ENCODE results near the gene IGSF8.

Gene IGSF8

GRCh38 chr1:160066829-160067745 lies 31.3 kb downstream of the IGSF8 start:
- H2BK12ac ChIP-seq (ENCODE audit: low read length) = no peak overlapping the region
- H3K23ac ChIP-seq (ENCODE audit: low read depth, low read length, poor library complexity) = no peak overlapping the region
- H3K9ac ChIP-seq (ENCODE audit: low read depth, low read length, poor library complexity) = no peak overlapping the region
- no peak overlapping the region for H4K8ac ChIP-seq (ENCODE audit: low read depth, low read length)
- no peaks in the 10 kb centered on the region for H3K79me1 ChIP-seq (ENCODE audit: low read depth, low read length)
- H3K27me3 ChIP-seq (ENCODE audit: control insufficient read depth in 3 of 3, insufficient read depth in 3 of 3, low read depth in 1 of 3, low read length in 3 of 3) = peaks cover 4 to 63% (median 14%) of the 10 kb centered on the region in 3 experiments
- H2BK120ac ChIP-seq (ENCODE audit: low read depth, low read length) = no peak overlapping the region
- no peak overlapping the region for H3K4me2 ChIP-seq (ENCODE audit: insufficient read depth, low read length, poor library complexity, severe bottlenecking)
- no peak overlapping the region for H3K18ac ChIP-seq (ENCODE audit: low read length)
- H2BK5ac ChIP-seq (ENCODE audit: low read length) = no peak overlapping the region
- H2BK15ac ChIP-seq (ENCODE audit: low read length) = no peak overlapping the region
- DNase-seq (ENCODE audit: low spot score) = no peak
- H3K36me3 ChIP-seq (replicated peaks in 1 of 2; ENCODE audit: control insufficient read depth in 2 of 2, insufficient read depth in 2 of 2, low read length in 2 of 2) = no peaks in the 10 kb centered on the region
- no peak overlapping the region for H3K4me3 ChIP-seq (ENCODE audit: low read length in 2 of 2)
- no peak overlapping the region for H3K27ac ChIP-seq (replicated peaks; ENCODE audit: low read length)
- H2AFZ ChIP-seq (ENCODE audit: low read length) = peak overlapping the region; percentile 49
- no peaks in the 10 kb centered on the region for H3K9me3 ChIP-seq (replicated peaks in 1 of 2; ENCODE audit: control insufficient read depth in 2 of 2, insufficient read depth in 1 of 2, low read depth in 1 of 2, low read length in 2 of 2)
- no CpG with 5 or more reads among the region's 6 CpGs for WGBS, 2 donors (ENCODE audit: extremely low coverage in 2 of 2, insufficient read length in 2 of 2, insufficient replicate concordance in 1 of 2)
- peak overlapping the region; percentile 27 for H3K14ac ChIP-seq (ENCODE audit: low read length)
- no peak overlapping the region for H4K91ac ChIP-seq (ENCODE audit: low read depth, low read length, poor library complexity)
- H3K4ac ChIP-seq (ENCODE audit: low read length) = no peak overlapping the region
- peaks cover 22 to 34% of the 10 kb centered on the region in 2 donors for H3K4me1 ChIP-seq (ENCODE audit: control insufficient read depth in 2 of 2, insufficient read depth in 1 of 2, low read depth in 1 of 2, low read length in 2 of 2)
- H2AK5ac ChIP-seq (ENCODE audit: low read depth, low read length) = peak overlapping the region; percentile 15

- Histone ChIP-seq H2AFZ (ENCODE audit: low read length) (no peak overlapping the region), H2BK15ac (ENCODE audit: low read length) (no peak overlapping the region), H3K4me1 (ENCODE audit: control insufficient read depth in 2 of 2, insufficient read depth in 1 of 2, low read depth in 1 of 2, low read length in 2 of 2) (peaks cover 30 to 46% of the 10 kb centered on the region in 2 donors), H2BK5ac (ENCODE audit: low read length) (no peak overlapping the region), H3K27ac (replicated peaks; ENCODE audit: low read length) (no peak overlapping the region), H3K23ac (ENCODE audit: low read depth, low read length, poor library complexity) (no peak overlapping the region), H3K9ac (ENCODE audit: low read depth, low read length, poor library complexity) (no peak overlapping the region), H3K36me3 (replicated peaks in 1 of 2; ENCODE audit: control insufficient read depth in 2 of 2, insufficient read depth in 2 of 2, low read length in 2 of 2) (no peaks in the 10 kb centered on the region), H3K79me1 (ENCODE audit: low read depth, low read length) (no peaks in the 10 kb centered on the region), H3K4me3 (ENCODE audit: low read length in 2 of 2) (no peak overlapping the region), H4K8ac (ENCODE audit: low read depth, low read length) (no peak overlapping the region), H3K14ac (ENCODE audit: low read length) (no peak overlapping the region), H3K9me3 (replicated peaks in 1 of 2; ENCODE audit: control insufficient read depth in 2 of 2, insufficient read depth in 1 of 2, low read depth in 1 of 2, low read length in 2 of 2) (no peaks in the 10 kb centered on the region), H2AK5ac (ENCODE audit: low read depth, low read length) (no peak overlapping the region), H3K4me2 (ENCODE audit: insufficient read depth, low read length, poor library complexity, severe bottlenecking) (no peak overlapping the region), H3K18ac (ENCODE audit: low read length) (no peak overlapping the region), H2BK12ac (ENCODE audit: low read length) (no peak overlapping the region), H3K27me3 (ENCODE audit: control insufficient read depth in 3 of 3, insufficient read depth in 3 of 3, low read depth in 1 of 3, low read length in 3 of 3) (peaks cover 2 to 56% (median 10%) of the 10 kb centered on the region in 3 experiments), H2BK120ac (ENCODE audit: low read depth, low read length) (no peak overlapping the region), H3K4ac (ENCODE audit: low read length) (no peak overlapping the region), H4K91ac (ENCODE audit: low read depth, low read length, poor library complexity) (no peak overlapping the region)
- no peak for DNase-seq (ENCODE audit: low spot score)
- WGBS, 2 donors (ENCODE audit: extremely low coverage in 2 of 2, insufficient read length in 2 of 2, insufficient replicate concordance in 1 of 2) = no CpG with 5 or more reads among the region's 3 CpGs
Measured at GRCh38 chr1:160064746-160065145, 33.7 kb downstream of the IGSF8 start.

- H3K18ac ChIP-seq (ENCODE audit: low read length) = no peak overlapping the region
- H2BK12ac ChIP-seq (ENCODE audit: low read length) = no peak overlapping the region
- H4K8ac ChIP-seq (ENCODE audit: low read depth, low read length) = no peak overlapping the region
- no peak overlapping the region for H3K27ac ChIP-seq (replicated peaks; ENCODE audit: low read length)
- no peaks in the 10 kb centered on the region for H3K79me1 ChIP-seq (ENCODE audit: low read depth, low read length)
- no peak for DNase-seq (ENCODE audit: low spot score)
- no peak overlapping the region for H2BK120ac ChIP-seq (ENCODE audit: low read depth, low read length)
- no peak overlapping the region for H2AK5ac ChIP-seq (ENCODE audit: low read depth, low read length)
- H3K27me3 ChIP-seq (ENCODE audit: control insufficient read depth in 3 of 3, insufficient read depth in 3 of 3, low read depth in 1 of 3, low read length in 3 of 3) = peaks cover 0 to 56% (median 4%) of the 10 kb centered on the region in 3 experiments
- WGBS, 2 donors (ENCODE audit: extremely low coverage in 2 of 2, insufficient read length in 2 of 2, insufficient replicate concordance in 1 of 2) = no CpG with 5 or more reads among the region's 3 CpGs
- no peak overlapping the region for H3K4me3 ChIP-seq (ENCODE audit: low read length in 2 of 2)
- no peak overlapping the region for H2AFZ ChIP-seq (ENCODE audit: low read length)
- H3K4ac ChIP-seq (ENCODE audit: low read length) = no peak overlapping the region
- H4K91ac ChIP-seq (ENCODE audit: low read depth, low read length, poor library complexity) = no peak overlapping the region
- H3K9me3 ChIP-seq (replicated peaks in 1 of 2; ENCODE audit: control insufficient read depth in 2 of 2, insufficient read depth in 1 of 2, low read depth in 1 of 2, low read length in 2 of 2) = no peaks in the 10 kb centered on the region
- H3K4me2 ChIP-seq (ENCODE audit: insufficient read depth, low read length, poor library complexity, severe bottlenecking) = no peak overlapping the region
- no peak overlapping the region for H2BK5ac ChIP-seq (ENCODE audit: low read length)
- no peak overlapping the region for H3K14ac ChIP-seq (ENCODE audit: low read length)
- no peak overlapping the region for H3K9ac ChIP-seq (ENCODE audit: low read depth, low read length, poor library complexity)
- no peak overlapping the region for H2BK15ac ChIP-seq (ENCODE audit: low read length)
- H3K36me3 ChIP-seq (replicated peaks in 1 of 2; ENCODE audit: control insufficient read depth in 2 of 2, insufficient read depth in 2 of 2, low read length in 2 of 2) = no peaks in the 10 kb centered on the region
- peaks cover 28 to 46% of the 10 kb centered on the region in 2 donors for H3K4me1 ChIP-seq (ENCODE audit: control insufficient read depth in 2 of 2, insufficient read depth in 1 of 2, low read depth in 1 of 2, low read length in 2 of 2)
- no peak overlapping the region for H3K23ac ChIP-seq (ENCODE audit: low read depth, low read length, poor library complexity)
Measured at GRCh38 chr1:160064164-160064563, 34.3 kb downstream of the IGSF8 start.

- Histone ChIP-seq H3K9me3 (replicated peaks in 1 of 2; ENCODE audit: control insufficient read depth in 2 of 2, insufficient read depth in 1 of 2, low read depth in 1 of 2, low read length in 2 of 2) (no peaks in the 10 kb centered on the region), H2AK5ac (ENCODE audit: low read depth, low read length) (peak overlapping the region; percentile 1), H2BK5ac (ENCODE audit: low read length) (no peak overlapping the region), H3K4me3 (ENCODE audit: low read length in 2 of 2) (no peak overlapping the region), H3K27ac (replicated peaks; ENCODE audit: low read length) (no peak overlapping the region), H3K18ac (ENCODE audit: low read length) (peak overlapping the region; percentile 12), H2BK15ac (ENCODE audit: low read length) (no peak overlapping the region), H3K4me1 (ENCODE audit: control insufficient read depth in 2 of 2, insufficient read depth in 1 of 2, low read depth in 1 of 2, low read length in 2 of 2) (peaks cover 28 to 46% of the 10 kb centered on the region in 2 donors), H4K8ac (ENCODE audit: low read depth, low read length) (no peak overlapping the region), H3K36me3 (replicated peaks in 1 of 2; ENCODE audit: control insufficient read depth in 2 of 2, insufficient read depth in 2 of 2, low read length in 2 of 2) (no peaks in the 10 kb centered on the region), H3K9ac (ENCODE audit: low read depth, low read length, poor library complexity) (no peak overlapping the region), H2BK120ac (ENCODE audit: low read depth, low read length) (no peak overlapping the region), H3K4me2 (ENCODE audit: insufficient read depth, low read length, poor library complexity, severe bottlenecking) (no peak overlapping the region), H2BK12ac (ENCODE audit: low read length) (no peak overlapping the region), H3K14ac (ENCODE audit: low read length) (peak overlapping the region; percentile 42), H3K23ac (ENCODE audit: low read depth, low read length, poor library complexity) (no peak overlapping the region), H3K79me1 (ENCODE audit: low read depth, low read length) (no peaks in the 10 kb centered on the region), H3K4ac (ENCODE audit: low read length) (no peak overlapping the region), H3K27me3 (ENCODE audit: control insufficient read depth in 3 of 3, insufficient read depth in 3 of 3, low read depth in 1 of 3, low read length in 3 of 3) (peaks cover 0 to 56% (median 2%) of the 10 kb centered on the region in 3 experiments), H4K91ac (ENCODE audit: low read depth, low read length, poor library complexity) (no peak overlapping the region), H2AFZ (ENCODE audit: low read length) (no peak overlapping the region)
- DNase-seq (ENCODE audit: low spot score) = no peak
- WGBS, 2 donors (ENCODE audit: extremely low coverage in 2 of 2, insufficient read length in 2 of 2, insufficient replicate concordance in 1 of 2) = no CpG with 5 or more reads among the region's 5 CpGs
Measured at GRCh38 chr1:160063176-160063575, 35.2 kb downstream of the IGSF8 start.
